Kidney capillary endothelial cell (primary cell): ENCODE measurements around the gene TBRG1.

Experiments
- DNase-seq: peaks from one replicate; pipeline ENCODE4 v3.0.0-alpha.2; 2018; ENCODE audit warnings: low spot score

TBRG1 gene

GRCh38 chr11:124612567-124613246 lies 10.0 kb upstream of the TBRG1 start:
- DNase-seq: no peak

GRCh38 chr11:124618863-124619262 lies 3.8 kb upstream of the TBRG1 start:
- no peak for DNase-seq

DNA sequence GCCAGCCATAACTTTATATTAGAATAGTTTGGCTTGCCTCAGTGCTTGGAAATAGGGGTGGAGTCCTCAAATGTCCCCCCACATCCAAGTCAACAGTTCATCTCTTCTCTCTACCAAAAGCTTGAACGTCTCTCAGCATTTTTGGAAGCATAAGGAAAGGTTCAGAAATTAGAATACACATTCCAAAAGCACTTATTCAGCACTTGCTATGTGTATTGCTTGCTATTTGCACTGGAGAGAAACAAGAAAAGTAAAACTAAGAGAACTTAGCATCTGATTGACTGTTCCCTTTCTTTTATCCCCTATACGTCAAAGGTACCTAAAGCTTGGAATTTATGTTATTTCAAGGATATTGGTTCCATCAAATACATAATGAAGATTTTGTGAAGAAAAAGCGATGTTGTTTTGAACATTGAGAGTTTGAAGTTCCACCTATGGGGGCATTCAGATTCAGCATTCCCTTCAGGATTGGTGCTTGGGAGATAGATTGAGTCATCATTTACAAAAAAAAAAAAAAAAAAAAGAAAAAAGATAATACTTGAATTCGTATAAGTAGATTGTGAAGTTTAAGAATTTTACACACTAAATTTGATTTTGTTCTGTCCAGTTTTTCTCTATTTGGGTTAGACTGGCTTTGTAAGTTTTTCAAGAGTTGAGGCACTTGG lies 1.3 kb downstream of the TBRG1 start:
- DNase-seq: no peak

- DNase-seq: no peak
Observed at GRCh38 chr11:124625504-124626168, 3.0 kb downstream of the TBRG1 start.

- DNase-seq: no peak
Observed at GRCh38 chr11:124627546-124627945, 4.9 kb downstream of the TBRG1 start.

DNA sequence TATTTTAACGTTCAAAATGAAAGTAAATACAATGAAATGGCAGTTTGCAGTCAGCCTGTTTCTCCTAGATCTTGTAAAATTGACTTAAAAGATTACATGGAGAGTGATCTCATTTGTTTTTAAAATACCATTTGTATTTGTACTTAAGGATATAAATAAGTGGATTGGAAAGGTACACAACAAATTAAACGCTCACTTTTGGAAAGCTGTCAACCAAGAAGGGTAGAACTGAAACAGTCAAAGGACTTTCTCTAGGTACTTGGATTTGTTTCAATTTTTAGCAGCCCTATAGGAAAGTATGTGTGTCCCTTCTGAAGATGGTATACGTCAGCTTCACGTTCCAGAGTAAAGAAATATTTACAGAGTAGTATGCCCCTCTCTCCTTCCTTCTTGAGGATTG lies 7.3 kb downstream of the TBRG1 start:
- DNase-seq: no peak

DNA sequence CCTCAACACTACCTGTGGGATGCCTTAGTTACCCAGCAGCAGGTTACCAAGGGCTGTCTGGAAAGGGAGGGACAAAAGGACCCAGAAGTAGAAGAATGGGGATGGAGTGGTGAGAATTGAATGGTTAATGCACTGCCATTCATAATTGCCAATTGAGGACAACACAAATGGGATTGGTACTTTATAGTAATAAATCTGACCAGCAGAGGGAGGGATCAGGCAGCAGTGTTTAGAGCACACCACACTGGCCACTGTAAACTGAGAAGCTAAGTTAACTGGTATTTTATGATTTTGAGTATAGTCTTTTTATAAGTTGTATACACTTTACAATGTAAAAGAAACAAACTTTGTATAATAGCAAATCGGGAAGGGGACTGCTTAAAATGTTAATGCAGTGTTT lies 10.7 kb downstream of the TBRG1 start:
- peak; percentile 19 for DNase-seq

DNA sequence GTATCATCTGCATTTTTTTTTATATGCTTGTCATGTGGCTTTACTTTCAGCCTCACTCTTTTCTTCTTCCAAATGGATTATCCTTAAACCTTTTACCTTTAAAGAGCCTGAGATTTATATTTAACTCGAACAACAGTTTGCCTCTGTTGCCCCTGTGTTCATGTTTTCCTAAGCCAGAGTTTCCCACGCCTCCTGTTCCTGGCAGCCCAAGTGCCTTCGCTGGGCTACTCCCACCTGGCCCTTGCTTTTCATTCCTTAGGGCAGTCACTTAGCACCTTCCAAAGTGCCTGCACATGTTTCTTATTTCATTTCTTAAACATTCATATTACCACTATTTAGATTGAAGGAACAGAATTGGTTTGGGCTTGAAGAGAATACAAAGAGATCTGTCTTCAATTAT lies 13.3 kb downstream of the TBRG1 start:
- DNase-seq: no peak

DNA sequence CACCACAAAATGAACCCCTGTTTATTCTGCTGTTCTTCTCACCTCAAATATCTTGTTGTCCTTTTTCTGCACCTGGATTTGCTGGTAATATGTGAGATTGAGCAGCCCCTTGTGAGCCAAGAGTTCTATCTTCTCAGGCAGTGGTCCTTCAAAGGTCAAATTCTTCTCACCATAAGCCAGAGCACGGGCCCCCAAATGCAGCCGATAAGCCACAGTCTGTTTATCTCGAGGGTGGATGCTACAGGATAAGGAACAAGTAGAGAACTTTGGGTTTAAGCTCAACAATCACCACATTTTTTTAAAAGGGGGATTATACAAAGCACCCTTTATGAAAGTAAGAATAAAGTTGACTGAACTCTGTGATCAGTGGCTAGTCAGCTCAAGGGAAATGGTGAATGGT lies 15.8 kb downstream of the TBRG1 start:
- no peak for DNase-seq

GRCh38 chr11:124639186-124639585 lies 16.5 kb downstream of the TBRG1 start:
- DNase-seq: no peak

- no peak for DNase-seq
Observed at GRCh38 chr11:124640666-124641065, 18.0 kb downstream of the TBRG1 start.

- DNase-seq: no peak
Observed at GRCh38 chr11:124642628-124643027, 20.0 kb downstream of the TBRG1 start.

- no peak for DNase-seq
Observed at GRCh38 chr11:124643042-124643604, 20.5 kb downstream of the TBRG1 start.

- DNase-seq: no peak
Observed at GRCh38 chr11:124643605-124644425, 21.2 kb downstream of the TBRG1 start.

GRCh38 chr11:124644426-124645280 lies 22.0 kb downstream of the TBRG1 start:
- DNase-seq: peak; percentile 68

DNA sequence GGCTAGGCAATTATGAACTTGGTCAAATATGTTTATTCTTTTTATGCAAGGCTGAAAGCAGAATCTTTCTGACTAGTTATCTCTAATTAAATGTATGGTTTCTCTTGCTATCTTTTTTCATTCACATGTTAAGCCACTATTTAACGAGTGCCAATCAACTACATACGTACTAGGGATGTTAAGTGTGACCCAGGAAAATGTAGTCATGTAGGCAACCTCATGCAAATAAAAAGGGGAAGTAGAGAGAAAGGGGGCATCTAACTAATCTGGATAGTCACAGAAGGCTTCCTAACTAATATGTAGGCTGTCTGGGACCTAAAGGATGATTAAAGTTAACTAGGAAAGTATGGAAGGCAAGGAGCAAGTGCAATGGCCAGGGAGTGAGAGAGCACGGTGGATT lies 23.5 kb downstream of the TBRG1 start:
- no peak for DNase-seq

DNA sequence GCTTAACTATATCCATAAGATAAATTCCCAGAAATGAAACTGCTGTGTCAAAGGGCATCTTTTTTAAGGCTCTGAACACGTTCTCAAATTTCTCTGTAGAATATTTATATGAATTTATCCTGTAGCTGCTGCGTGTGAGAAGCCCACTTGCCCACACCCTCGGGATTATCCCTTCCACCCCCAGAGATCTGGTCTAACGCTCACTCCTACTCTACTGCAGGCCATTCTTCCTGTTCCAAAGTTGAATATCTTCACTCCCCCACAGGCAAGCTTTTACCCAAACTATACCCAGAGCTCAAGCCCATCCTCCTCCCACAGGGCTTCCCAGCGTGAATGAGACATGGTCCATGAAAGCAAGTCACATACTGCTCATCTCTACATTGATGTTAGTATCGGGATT lies 25.9 kb downstream of the TBRG1 start:
- no peak for DNase-seq

DNA sequence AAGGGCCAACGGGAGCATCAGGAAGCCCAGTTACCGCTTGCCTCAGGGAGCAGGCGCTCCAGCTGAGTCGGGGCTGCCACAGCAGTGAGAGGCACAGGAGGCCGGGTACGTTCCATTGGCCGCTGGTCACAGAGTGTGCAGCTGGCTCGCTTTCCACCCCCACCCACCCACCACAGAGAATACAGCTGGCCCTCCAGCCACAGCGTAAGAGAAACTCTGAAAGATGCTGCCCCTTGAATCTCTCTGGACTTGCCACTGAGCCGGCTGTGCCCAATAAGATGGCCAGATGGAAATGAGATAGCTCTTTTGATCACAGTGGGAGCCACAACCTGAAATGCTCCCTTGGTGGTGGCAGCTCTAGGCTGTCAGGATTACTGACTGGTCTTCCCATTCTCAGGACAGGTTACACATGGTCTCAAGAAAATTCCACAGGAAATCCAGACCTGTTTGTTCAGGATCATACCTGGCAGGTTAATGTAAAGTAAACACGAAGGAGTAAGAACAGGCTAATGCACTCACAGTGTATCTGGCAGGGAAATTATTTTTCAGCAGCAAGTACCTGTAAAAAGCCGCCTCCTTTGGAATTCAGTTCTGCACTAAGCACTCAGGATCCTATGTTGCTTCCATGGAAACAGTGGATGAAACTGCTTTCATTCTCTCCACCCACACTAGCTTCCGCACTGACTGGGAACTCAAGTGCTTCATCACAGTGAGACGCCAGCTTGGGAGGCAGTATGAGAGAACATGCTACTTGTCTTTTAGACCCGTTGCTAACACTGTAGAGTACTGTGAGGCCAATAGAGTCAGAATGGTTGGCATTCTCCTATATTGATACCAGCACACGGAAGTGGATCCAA lies 34.3 kb downstream of the TBRG1 start:
- DNase-seq: no peak

- DNase-seq: no peak
Observed at GRCh38 chr11:124657904-124658303, 35.2 kb downstream of the TBRG1 start.

DNA sequence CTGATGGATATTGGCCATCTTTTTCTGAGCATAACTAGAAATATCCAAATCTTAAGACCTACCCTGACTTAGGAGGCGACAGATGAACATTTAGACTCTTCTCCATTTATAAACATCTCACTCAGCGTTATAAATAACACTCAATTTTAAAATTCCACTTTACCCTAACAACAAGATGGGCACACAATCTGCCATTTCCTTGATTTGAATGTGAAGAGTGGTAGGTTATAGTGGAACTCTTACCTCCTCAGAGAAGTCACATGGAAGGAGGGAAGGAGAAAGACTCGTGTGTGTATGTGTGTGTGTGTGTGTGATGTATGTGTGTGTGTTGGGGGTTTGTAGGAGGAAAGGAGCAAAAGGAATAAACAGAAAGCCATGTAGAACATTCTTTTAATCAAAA lies 35.8 kb downstream of the TBRG1 start:
- no peak for DNase-seq
